ENCODE measurements around the gene SDHAF3. TPM values are rescaled to one million over a fixed set of nuclear protein-coding genes. Genes with fewer than 3 reads are reported as not detected.

Gene SDHAF3
- total and polyA plus RNA-seq, 12 donors, result 5.0 to 26.5 (median 19.8) TPM

DNA sequence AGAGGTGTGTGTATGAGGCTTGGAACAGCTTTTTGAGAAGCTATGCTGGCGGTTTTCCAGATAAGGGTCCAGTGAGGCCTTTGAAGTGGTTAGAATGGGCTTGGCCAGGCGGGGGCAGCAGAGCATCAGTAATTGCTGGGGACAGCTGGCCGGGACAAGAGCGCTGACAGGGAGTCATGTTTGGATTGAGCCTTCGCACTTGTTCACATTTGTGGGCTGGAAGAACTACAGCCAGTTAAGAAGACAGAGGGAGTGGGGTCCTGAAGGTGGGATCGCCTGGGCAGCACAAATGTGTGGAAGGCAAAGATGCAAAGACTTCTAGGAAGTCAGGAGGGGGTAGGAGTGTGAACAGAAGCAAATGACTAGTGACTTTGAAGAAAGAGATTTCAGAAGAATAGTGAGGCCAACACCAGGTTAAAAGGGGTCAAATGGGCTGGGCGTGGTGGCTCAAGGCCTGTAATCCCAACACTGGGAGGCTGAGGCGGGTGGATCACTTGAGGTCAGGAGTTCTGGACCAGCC is 12.7 kb upstream of the SDHAF3 start:
- no peaks in the 10 kb centered on the region for H3K36me3 ChIP-seq
- no peak overlapping the region for H3K4me3 ChIP-seq
- 12 to 14% methylated on average over 8 of the region's 8 CpGs for WGBS, 2 donors
- no peak overlapping the region for H3K27ac ChIP-seq
- H3K27me3 ChIP-seq, result peaks cover 0 to 5% (median 4%) of the 10 kb centered on the region in 7 donors
- TF ChIP-seq, protein P1, sequence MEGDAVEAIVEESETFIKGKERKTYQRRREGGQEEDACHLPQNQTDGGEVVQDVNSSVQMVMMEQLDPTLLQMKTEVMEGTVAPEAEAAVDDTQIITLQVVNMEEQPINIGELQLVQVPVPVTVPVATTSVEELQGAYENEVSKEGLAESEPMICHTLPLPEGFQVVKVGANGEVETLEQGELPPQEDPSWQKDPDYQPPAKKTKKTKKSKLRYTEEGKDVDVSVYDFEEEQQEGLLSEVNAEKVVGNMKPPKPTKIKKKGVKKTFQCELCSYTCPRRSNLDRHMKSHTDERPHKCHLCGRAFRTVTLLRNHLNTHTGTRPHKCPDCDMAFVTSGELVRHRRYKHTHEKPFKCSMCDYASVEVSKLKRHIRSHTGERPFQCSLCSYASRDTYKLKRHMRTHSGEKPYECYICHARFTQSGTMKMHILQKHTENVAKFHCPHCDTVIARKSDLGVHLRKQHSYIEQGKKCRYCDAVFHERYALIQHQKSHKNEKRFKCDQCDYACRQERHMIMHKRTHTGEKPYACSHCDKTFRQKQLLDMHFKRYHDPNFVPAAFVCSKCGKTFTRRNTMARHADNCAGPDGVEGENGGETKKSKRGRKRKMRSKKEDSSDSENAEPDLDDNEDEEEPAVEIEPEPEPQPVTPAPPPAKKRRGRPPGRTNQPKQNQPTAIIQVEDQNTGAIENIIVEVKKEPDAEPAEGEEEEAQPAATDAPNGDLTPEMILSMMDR (IDR thresholded peaks at IDR 0.05), result peak; percentile 63 to 90 (median 80)
- peak; percentile 87 to 88 for DNase-seq
- peaks cover 0 to 10% (median 0%) of the 10 kb centered on the region in 9 donors for H3K4me1 ChIP-seq
- ATAC-seq, result peak; percentile 87 to 98 (median 91)
- H3K9me3 ChIP-seq, result peaks cover 0 to 14% (median 0%) of the 10 kb centered on the region in 11 donors
- intact Hi-C loops (cut with DNase I), result loop anchor here (1.0 to 10.0 kb wide), 8 partner anchors 73 to 733 kb away; no protein-coding TSS in a partner anchor

DNA sequence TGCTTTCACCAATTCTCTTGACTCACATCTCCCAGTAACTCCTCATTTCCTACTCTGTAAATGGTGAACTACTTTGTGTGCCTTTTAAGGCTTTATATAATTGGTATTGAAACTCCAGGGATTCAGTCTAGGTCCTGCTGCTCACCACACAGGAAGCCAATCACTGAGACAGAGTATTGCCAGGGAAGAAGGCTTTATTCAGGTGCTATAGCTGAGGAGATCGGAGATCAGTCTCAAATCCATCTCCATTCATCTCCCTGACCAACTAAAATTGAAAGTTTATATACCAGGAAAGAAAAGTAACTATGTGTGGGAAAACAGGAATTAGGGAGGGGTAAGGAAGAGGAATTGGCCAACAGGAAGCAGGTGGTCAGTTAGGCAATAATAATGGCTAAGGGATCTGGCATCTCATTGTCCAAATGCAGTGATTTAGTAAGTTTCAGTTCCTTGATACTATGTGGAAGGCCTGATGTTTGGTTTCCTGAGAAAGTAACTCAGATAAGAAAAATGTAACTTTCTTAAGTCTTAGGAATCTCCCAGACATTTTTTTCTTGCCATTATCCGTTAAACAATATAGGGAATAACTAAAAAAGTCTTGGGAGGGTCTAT is 10.2 kb upstream of the SDHAF3 start:
- H3K27me3 ChIP-seq, result peaks cover 0 to 3% (median 0%) of the 10 kb centered on the region in 7 donors
- H3K36me3 ChIP-seq, result no peaks in the 10 kb centered on the region
- H3K9me3 ChIP-seq, result peaks cover 0 to 24% (median 0%) of the 10 kb centered on the region in 11 donors
- ATAC-seq (no peak), DNase-seq (no peak)
- H3K4me1 ChIP-seq, result peaks cover 0 to 10% (median 0%) of the 10 kb centered on the region in 9 donors
- intact Hi-C loops (cut with DNase I), result loop anchor here in 4 of 10 donors (2.0 to 10.0 kb wide), 3 partner anchors 70 to 728 kb away; no protein-coding TSS in a partner anchor
- H3K4me3 ChIP-seq, result no peak overlapping the region
- TF ChIP-seq, protein P1 (IDR thresholded peaks at IDR 0.05), result no peak
- 73 to 80% methylated on average over 2 of the region's 2 CpGs for WGBS, 2 donors
- no peak overlapping the region for H3K27ac ChIP-seq

DNA sequence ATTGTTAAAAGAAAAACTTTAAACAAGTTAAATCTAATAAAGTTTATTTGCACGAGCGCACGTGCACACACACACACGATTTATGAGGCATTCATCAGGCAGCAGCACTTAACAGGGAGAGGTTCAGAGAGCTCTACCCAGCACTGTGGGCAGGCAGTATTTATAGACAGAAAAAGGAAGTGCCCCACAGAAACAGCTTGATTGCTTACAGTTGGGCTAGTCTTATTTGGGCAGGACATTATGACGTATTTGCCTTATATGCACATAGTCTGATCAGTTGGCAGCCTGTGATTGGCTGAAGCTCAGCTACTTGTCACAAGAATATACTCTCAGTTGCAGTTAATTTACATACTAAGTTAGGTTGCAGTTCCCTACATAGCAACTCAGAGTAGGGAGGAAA is 1.2 kb upstream of the SDHAF3 start:
- TF ChIP-seq, protein P1 (IDR thresholded peaks at IDR 0.05), result no peak
- Histone ChIP-seq H3K36me3 (no peaks in the 10 kb centered on the region), H3K27ac (peak overlapping the region in 2 of 10 donors; percentile 59 to 89), H3K9me3 (peaks cover 0 to 2% (median 0%) of the 10 kb centered on the region in 11 donors), H3K4me1 (peaks cover 5 to 22% (median 9%) of the 10 kb centered on the region in 9 donors), H3K4me3 (no peak overlapping the region), H3K27me3 (no peaks in the 10 kb centered on the region)
- ATAC-seq (no peak), DNase-seq (peak in 1 of 2 donors; percentile 4)
- intact Hi-C loops (cut with DNase I), result no loop called here
- WGBS, 2 donors, result 92 to 93% methylated on average over 5 of the region's 5 CpGs

DNA sequence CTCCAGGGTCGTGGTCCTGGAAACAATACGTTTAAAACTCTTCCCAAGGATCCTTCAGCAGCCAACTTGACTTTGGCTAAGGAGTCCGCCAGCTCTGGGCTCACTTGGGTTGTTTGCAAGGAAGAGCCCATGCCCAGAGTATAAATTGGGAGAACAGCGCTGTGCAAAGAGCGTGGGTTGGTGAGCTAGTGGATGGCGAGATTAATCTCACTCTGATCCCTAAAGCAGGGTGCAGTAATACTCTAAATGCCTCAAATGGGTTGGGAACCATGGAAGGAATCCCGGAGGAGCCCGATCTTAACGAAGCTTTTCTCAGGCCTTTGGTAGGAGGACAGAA is 495 bp upstream of the SDHAF3 start:
- no peaks in the 10 kb centered on the region for H3K36me3 ChIP-seq
- peak overlapping the region; percentile 20 to 89 (median 78) for H3K27ac ChIP-seq
- no peaks in the 10 kb centered on the region for H3K27me3 ChIP-seq
- ATAC-seq, result peak in 6 of 8 donors; percentile 3 to 31 (median 6)
- no peak for DNase-seq
- 54 to 60% methylated on average over 9 of the region's 9 CpGs for WGBS, 2 donors
- peaks cover 5 to 22% (median 9%) of the 10 kb centered on the region in 9 donors for H3K4me1 ChIP-seq
- TF ChIP-seq, protein P1 (IDR thresholded peaks at IDR 0.05), result no peak
- peak overlapping the region in 9 of 10 donors; percentile 54 to 85 (median 69) for H3K4me3 ChIP-seq
- no peaks in the 10 kb centered on the region for H3K9me3 ChIP-seq
- intact Hi-C loops (cut with DNase I), result no loop called here
